ENCODE results near the gene HES7. TPM values are rescaled to one million over a fixed set of nuclear protein-coding genes. Genes with fewer than 3 reads are reported as not detected.

HES7 gene
- total RNA-seq, 1 experiment from 2014 or later, result 0.61 TPM

DNA sequence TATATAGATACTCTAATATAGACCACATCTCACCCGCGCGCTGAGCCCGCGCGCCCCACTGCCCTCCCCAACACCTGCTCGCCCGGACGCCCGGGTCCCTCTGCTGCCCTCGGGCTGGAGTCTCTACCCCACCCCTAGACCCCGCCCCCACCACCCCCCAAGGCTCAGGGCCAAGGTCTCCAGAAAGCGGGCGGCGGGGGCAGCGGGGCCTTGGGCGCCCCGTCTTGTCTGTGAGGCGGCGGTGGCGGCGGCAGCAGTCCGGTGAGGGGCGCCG, 2.6 kb downstream of the HES7 start:
- no peaks in the 10 kb centered on the region for H3K79me2 ChIP-seq (ENCODE audit: insufficient read depth, low read length)
- RAD21 ChIA-PET (ENCODE audit: low non-redundant PET in 1 of 2, low total read pairs in 2 of 2, uncharacterized antibody in 2 of 2, unreplicated experiment in 2 of 2), result interaction anchor here in 1 of 2 experiments (1.2 kb wide), 1 partner anchor 48 kb away, joined by 3 read pairs; no protein-coding TSS in a partner anchor
- no peaks in the 10 kb centered on the region for H3K27me3 ChIP-seq (ENCODE audit: insufficient read depth, low read length)
- TF ChIP-seq, protein P1, sequence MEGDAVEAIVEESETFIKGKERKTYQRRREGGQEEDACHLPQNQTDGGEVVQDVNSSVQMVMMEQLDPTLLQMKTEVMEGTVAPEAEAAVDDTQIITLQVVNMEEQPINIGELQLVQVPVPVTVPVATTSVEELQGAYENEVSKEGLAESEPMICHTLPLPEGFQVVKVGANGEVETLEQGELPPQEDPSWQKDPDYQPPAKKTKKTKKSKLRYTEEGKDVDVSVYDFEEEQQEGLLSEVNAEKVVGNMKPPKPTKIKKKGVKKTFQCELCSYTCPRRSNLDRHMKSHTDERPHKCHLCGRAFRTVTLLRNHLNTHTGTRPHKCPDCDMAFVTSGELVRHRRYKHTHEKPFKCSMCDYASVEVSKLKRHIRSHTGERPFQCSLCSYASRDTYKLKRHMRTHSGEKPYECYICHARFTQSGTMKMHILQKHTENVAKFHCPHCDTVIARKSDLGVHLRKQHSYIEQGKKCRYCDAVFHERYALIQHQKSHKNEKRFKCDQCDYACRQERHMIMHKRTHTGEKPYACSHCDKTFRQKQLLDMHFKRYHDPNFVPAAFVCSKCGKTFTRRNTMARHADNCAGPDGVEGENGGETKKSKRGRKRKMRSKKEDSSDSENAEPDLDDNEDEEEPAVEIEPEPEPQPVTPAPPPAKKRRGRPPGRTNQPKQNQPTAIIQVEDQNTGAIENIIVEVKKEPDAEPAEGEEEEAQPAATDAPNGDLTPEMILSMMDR (IDR thresholded peaks at IDR 0.05 in 2 of 3, conservative IDR thresholded peaks at IDR 0.05 in 1 of 3; ENCODE audit: borderline replicate concordance in 1 of 3, insufficient read depth in 1 of 3, low read depth in 2 of 3, low read length in 2 of 3), result no peak
- no peak for TF ChIP-seq EZH2phosphoT487 (IDR thresholded peaks at IDR 0.05; ENCODE audit: borderline replicate concordance)
- TF ChIP-seq, protein P2, sequence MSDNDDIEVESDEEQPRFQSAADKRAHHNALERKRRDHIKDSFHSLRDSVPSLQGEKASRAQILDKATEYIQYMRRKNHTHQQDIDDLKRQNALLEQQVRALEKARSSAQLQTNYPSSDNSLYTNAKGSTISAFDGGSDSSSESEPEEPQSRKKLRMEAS (IDR thresholded peaks at IDR 0.05), result no peak
- no peak for TF ChIP-seq YY1 (IDR thresholded peaks at IDR 0.05; ENCODE audit: extremely low read depth, insufficient replicate concordance, low read depth, low read length)
- H3K4me2 ChIP-seq (ENCODE audit: low read length), result peak overlapping the region; percentile 92
- ATAC-seq (peak; percentile 0; the same call in 1 of the 2 replicates), DNase-seq (ENCODE audit: low read depth, low spot score) (no peak)
- H3K4me3 ChIP-seq (replicated peaks in 1 of 2; ENCODE audit: low read depth in 1 of 2, low read length in 2 of 2), result peak overlapping the region; percentile 52 to 61
- POLR2A ChIA-PET, result no interaction called here
- no peaks in the 10 kb centered on the region for H3K9me3 ChIP-seq (ENCODE audit: control insufficient read depth in 1 of 2, insufficient read depth in 1 of 2, low read depth in 1 of 2, low read length in 2 of 2)
- no peaks in the 10 kb centered on the region for H3K36me3 ChIP-seq (ENCODE audit: control insufficient read depth in 1 of 2, insufficient read depth in 2 of 2, low read length in 2 of 2)
- intact Hi-C loops (cut with micrococcal nuclease), result loop anchor here (2.0 to 10.0 kb wide), 3 partner anchors 17 to 263 kb away; partner anchors contain the start of gene RPL26
- peak overlapping the region; percentile 66 for H2AFZ ChIP-seq (ENCODE audit: low read depth, low read length, poor library complexity, severe bottlenecking)
- peaks cover 3% of the 10 kb centered on the region; the same call in 1 of the 2 replicates for H4K20me1 ChIP-seq (ENCODE audit: insufficient read depth)
- H3K4me1 ChIP-seq (ENCODE audit: control insufficient read depth in 1 of 2, insufficient read depth in 2 of 2, low read length in 2 of 2), result peaks cover 28 to 78% of the 10 kb centered on the region in 2 experiments
- BruUV-seq (replicated peaks), result no TSS peak
- no peaks in the 10 kb centered on the region for H3K9me2 ChIP-seq (ENCODE audit: insufficient read depth)
- no peak overlapping the region; the same call in 1 of the 2 replicates for H3K27ac ChIP-seq (ENCODE audit: low read depth, low read length)
- peak overlapping the region; percentile 51 for H3K9ac ChIP-seq (ENCODE audit: low read length)
- CTCF ChIA-PET, result interaction anchor here (1.1 kb wide), 1 partner anchor 13 kb away, joined by 3 read pairs; no protein-coding TSS in a partner anchor
